ENCODE results near the gene PCF11.

The PCF11 gene

GRCh38 chr11:83152264-83152663 lies 4.7 kb upstream of the PCF11 start:
- no peak for DNase-seq

GRCh38 chr11:83153764-83154163 lies 3.2 kb upstream of the PCF11 start:
- no peak for DNase-seq

GRCh38 chr11:83156144-83156995 lies 561 bp upstream of the PCF11 start:
- DNase-seq: peak; percentile 99

GRCh38 chr11:83157594-83158356 lies 844 bp downstream of the PCF11 start:
- peak; percentile 59 for DNase-seq

GRCh38 chr11:83158357-83158786 lies 1.4 kb downstream of the PCF11 start:
- DNase-seq: no peak

DNA sequence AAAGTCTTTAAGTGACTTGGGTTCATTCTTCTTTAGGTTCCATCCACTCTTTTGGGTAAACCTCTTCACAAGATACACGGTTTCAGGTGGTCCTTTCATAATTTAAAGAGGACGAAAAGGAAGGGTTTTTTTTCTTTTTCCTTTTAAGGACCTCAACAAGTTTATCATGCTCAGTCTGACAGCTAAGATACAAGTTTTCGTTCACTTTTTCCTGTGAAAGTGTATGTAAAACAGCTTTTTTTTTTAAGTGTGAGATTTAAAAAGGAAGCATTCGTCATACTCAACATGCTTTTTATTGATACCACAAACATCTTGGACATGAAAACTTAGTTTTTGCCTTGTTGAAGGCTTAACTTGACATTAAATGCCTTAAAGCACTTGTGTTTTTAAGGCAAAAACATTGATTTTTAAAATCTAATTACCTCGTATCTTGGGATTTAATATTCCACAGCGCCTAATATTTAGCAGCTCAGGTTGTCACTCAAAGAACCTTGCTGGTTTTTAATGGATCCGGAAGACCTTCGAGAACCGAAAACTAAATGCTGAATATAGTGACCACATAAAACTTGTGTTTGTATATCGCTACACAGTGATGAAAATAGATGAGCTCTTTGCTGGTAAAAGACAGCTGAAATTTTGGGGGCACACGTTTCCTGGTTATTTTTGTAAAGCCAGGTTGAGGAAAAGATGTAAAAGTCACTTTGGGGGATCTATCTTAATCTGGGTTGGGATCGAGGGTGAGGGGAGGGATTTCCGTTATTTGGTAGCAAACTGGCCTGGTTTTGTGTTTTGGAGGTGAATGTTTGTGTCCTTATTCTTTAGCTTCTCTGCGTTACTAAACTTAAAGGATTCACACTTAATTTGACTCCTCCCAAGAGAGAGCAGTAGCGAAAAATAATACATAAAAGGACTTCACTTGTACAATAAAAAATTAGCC lies 2.3 kb downstream of the PCF11 start:
- peak; percentile 41 for DNase-seq

DNA sequence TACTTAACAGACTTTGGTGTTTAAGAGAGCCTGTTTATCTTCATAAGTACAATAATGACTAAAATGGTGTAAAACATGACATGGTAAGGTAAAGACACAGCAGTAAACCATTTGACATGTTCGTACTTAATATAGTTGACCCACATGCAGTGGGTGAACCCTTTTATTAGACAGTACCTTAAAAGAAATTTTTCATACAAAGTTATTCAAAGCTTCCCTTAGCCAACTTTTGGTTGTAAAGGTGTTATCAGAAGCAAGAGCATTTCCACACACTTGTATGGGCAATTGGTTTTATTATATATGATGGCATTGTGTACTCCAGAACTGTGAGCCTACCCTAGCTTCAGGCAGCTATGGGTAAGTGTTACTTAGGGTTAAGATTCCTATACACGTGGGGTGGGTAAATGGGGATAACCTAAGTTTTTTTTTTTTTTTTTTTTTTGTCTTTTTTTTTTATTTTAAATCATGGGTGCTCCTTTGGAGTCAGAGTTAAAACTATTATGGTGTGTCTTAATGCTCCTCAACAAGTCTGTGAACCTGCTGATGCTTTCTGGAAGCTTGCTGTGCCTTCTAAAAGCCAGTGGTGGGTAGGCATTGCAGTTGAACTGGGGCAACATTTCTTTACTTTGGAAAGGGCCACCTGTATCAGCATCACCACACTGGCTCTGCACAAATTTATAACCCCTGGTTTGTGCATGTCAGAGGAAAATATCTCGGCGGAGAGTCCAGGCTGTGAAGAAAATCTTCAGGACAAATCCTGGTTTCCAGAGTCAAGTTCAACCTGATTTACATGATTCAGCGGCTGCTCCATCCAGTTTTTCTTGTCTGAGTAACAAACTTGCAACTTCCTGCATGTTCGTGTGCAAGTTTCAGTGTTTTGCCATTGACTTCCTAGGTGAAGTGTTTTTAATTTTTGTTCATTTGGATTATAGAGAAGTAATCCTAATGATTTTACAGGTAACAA lies 3.3 kb downstream of the PCF11 start:
- DNase-seq: peak; percentile 34

GRCh38 chr11:83161610-83162199 lies 4.8 kb downstream of the PCF11 start:
- DNase-seq: no peak

- peak; percentile 50 for DNase-seq
Measured at GRCh38 chr11:83162377-83162776, 5.4 kb downstream of the PCF11 start.

- no peak for DNase-seq
Measured at GRCh38 chr11:83166193-83166866, 9.4 kb downstream of the PCF11 start.

DNA sequence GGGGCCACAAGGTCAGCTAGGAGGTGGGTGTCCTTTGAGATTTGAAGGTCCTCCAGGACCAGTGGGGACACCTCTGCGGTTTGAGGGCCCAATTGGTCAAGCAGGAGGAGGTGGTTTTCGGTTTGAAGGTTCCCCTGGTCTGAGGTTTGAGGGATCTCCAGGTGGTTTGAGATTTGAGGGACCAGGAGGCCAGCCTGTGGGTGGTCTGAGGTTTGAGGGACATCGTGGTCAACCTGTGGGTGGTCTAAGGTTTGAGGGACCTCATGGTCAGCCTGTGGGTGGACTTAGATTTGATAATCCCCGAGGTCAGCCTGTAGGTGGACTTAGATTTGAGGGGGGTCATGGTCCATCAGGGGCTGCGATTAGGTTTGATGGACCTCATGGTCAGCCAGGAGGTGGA lies 11.8 kb downstream of the PCF11 start:
- no peak for DNase-seq

GRCh38 chr11:83170865-83171264 lies 13.9 kb downstream of the PCF11 start:
- DNase-seq: no peak

GRCh38 chr11:83172551-83172950 lies 15.6 kb downstream of the PCF11 start:
- no peak for DNase-seq

DNA sequence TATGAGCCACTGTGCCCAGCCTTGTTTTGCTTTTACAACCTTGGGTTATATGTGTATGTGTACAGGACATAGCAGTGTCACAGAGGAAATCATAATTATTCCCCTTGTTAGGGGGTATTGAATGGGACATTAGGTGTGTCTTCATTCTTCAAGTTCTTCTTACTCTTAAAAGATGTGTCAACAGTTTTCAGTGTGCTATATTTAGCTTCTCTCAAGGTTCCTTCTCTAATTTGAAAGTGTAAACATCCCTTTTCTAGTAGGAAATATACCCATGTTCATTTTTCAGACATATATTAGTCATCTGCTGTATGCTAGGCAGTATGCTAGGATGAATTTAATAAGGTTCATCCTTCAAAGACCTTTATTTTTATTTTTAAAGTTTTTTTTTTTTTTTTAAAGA lies 17.1 kb downstream of the PCF11 start:
- no peak for DNase-seq

- no peak for DNase-seq
Measured at GRCh38 chr11:83175815-83176214, 18.9 kb downstream of the PCF11 start.

DNA sequence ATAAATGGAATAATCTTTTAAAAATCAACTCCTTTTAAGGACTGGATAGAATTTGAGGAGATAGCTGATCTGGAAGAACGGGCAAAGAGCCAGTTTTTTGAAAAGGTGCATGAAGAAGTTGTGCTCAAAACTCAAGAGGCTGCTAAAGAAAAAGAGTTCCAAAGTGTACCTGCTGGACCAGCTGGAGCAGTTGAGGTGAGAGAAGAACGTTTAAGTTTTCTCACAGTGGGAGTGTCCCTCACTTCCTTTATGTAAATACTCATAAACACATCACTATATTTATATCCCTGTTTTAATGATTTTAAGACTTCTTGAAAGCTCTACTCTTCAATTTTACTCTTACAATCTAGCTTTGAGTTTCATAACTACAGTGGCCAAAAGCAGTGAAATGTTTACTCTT lies 24.9 kb downstream of the PCF11 start:
- no peak for DNase-seq

- no peak for DNase-seq
Measured at GRCh38 chr11:83185767-83186166, 28.8 kb downstream of the PCF11 start.

GRCh38 chr11:83187465-83187864 lies 30.5 kb downstream of the PCF11 start:
- no peak for DNase-seq

GRCh38 chr11:83191491-83191890 lies 34.6 kb downstream of the PCF11 start:
- no peak for DNase-seq

- DNase-seq: no peak
Measured at GRCh38 chr11:83191986-83192385, 35.1 kb downstream of the PCF11 start.

Measured in CD4-positive, alpha-beta T cell treated with Interleukin-21 for 1 hour (primary cell).